C4-2B (cell line): Measurements from ENCODE around the gene HPD.

Source experiments
- H3K27ac ChIP-seq: fragments of 450-650 bp; 2 replicates; pipeline ENCODE4 v1.5.1; 2017
- CTCF ChIP-seq: fragments of 450-650 bp; conservative IDR thresholded peaks from 2 replicates; pipeline ENCODE4 v1.5.1; 2017; ENCODE audit warnings: mild to moderate bottlenecking
- ZFX ChIP-seq: fragments of 450-650 bp; IDR thresholded peaks from 2 replicates; pipeline ENCODE4 v1.6.1; 2017

Gene HPD

DNA sequence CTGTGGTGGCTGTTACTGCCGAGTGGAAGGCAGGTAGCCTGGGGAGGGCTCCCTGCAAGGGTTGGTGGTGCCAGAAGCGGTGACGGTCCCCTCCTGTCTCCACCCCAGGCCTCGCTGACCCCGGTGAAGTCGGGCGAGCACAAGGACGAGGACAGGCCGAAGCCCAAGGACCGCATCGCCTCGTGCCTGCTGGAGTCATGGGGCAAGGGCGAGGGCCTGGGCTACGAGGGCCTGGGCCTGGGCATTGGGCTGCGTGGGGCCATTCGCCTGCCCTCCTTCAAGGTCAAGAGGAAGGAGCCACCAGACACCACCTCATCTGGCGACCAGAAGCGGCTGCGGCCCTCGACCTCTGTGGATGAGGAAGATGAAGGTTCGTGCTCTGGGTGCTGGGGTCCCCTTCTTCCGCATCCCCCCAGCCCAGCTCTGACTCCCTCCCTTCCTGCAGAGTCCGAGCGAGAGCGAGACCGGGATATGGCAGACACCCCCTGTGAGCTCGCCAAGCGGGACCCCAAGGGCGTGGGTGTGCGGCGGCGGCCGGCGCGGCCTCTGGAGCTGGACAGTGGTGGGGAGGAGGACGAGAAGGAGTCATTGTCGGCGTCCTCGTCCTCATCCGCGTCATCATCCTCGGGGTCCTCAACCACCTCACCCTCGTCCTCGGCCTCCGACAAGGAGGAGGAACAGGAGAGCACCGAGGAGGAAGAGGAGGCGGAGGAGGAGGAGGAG is 41.6 kb downstream of the HPD start:
- no peak overlapping the region for H3K27ac ChIP-seq
- no peak for TF ChIP-seq ZFX
- no peak for TF ChIP-seq CTCF

GRCh38 chr12:121815263-121815662 is 43.4 kb downstream of the HPD start:
- no peak overlapping the region for H3K27ac ChIP-seq
- TF ChIP-seq ZFX = no peak
- no peak for TF ChIP-seq CTCF

DNA sequence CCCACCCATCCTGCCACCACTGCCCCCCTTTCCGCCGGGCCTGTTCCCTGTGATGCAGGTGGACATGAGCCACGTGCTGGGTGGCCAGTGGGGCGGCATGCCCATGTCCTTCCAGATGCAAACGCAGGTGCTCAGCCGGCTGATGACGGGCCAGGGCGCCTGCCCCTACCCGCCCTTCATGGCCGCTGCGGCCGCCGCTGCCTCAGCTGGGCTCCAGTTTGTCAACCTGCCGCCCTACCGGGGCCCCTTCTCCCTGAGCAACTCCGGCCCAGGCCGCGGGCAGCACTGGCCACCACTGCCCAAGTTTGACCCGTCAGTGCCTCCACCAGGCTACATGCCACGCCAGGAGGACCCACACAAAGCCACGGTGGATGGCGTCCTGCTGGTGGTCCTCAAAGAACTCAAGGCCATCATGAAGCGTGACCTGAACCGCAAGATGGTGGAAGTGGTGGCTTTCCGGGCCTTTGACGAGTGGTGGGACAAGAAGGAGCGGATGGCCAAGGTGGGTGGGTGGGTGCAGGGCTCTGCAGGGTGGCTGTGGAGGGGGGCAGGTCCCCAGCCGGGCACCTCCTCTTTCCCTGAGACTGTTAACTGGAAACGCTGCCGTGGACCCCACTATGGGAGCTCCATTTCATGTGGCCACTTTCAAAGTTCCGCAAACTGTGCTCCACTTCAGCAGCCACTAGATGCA is 44.1 kb downstream of the HPD start:
- no peak overlapping the region for H3K27ac ChIP-seq
- TF ChIP-seq CTCF (no peak), ZFX (no peak)

GRCh38 chr12:121813951-121814350 is 44.7 kb downstream of the HPD start:
- H3K27ac ChIP-seq = peak overlapping the region; percentile 76
- TF ChIP-seq ZFX (no peak), CTCF (no peak)

DNA sequence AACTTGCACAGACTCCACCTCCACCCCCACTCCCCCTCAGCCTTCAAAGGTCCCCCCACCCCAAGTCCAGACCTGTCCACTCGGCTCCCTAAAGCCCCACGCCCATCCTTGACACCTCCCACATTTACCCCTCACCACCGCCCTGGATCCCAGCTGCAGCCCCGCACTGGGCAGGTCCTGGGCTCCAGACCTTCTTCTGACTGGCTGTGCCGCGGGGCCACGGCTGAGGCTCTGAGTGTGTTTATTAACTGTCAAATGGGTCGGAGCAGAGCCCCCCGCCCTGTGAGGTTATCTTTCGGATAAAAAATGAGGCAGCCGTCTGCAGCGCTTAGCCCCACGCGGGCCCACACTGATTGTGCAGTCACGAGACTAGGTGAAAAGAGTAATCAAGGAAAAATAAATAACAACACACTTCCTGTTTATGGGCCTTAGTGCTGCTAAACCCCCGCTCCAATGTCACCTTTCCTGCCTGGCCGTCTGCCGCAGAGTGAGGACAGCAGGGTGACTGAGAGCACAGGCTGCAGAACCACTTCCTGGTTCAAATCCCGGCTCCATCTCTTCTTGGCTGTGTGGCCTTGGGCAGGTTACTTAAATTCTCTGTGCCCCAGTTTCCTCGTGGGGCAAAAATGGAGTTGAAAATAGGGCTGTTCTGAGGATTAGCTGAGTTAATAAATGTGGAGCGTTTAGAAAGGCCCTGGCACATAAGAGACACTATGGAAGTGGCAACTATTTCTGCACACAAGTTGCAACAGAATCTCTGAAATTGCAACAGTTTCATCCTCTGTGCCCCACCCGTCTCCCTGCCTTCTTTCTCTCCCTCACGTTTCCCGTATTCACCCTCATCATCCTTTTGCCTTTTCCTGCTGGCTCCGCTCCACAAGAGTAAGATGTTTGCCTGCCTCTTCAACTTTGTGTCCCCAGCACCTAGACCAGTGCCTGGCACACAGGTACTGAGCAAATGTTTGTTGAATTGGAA is 45.5 kb downstream of the HPD start:
- peak overlapping the region; percentile 76 for H3K27ac ChIP-seq
- TF ChIP-seq CTCF (no peak), ZFX (no peak)

GRCh38 chr12:121812320-121812871 is 46.3 kb downstream of the HPD start:
- peak overlapping the region; percentile 76 for H3K27ac ChIP-seq
- TF ChIP-seq CTCF (no peak; the same call in none of the 2 replicates), ZFX (no peak)
